Liver (tissue), 3 donors: ENCODE measurements around the gene PCCB.

Experiments used
- EGR1 ChIP-seq, 2 donors: IDR thresholded peaks; 2 replicates each; pipeline ENCODE4 v1.6.1; 2016 to 2018; ENCODE audit warnings: antibody characterized with exemption in 2 of 2, low read depth in 2 of 2
- FOXA2 ChIP-seq: IDR thresholded peaks from 2 replicates; pipeline ENCODE4 v1.6.1; 2016; ENCODE audit warnings: antibody characterized with exemption
- GABPA ChIP-seq, 2 donors: IDR thresholded peaks in 1 of 2; conservative IDR thresholded peaks in 1 of 2; 2 replicates each; pipeline ENCODE4 v1.6.1; 2016; ENCODE audit warnings: antibody characterized with exemption in 2 of 2, mild to moderate bottlenecking in 1 of 2, moderate library complexity in 1 of 2
- JUND ChIP-seq, 2 donors: IDR thresholded peaks; 2 replicates each; pipeline ENCODE4 v1.6.1; 2016; ENCODE audit warnings: antibody characterized with exemption in 2 of 2
- NR2F2 ChIP-seq: IDR thresholded peaks from 2 replicates; pipeline ENCODE4 v1.6.1; 2016; ENCODE audit warnings: antibody characterized with exemption
- RAD21 ChIP-seq, 2 donors: IDR thresholded peaks; 2 replicates each; pipeline ENCODE4 v1.6.1; 2016; ENCODE audit warnings: antibody characterized with exemption in 2 of 2, mild to moderate bottlenecking in 2 of 2
- TAF1 ChIP-seq: conservative IDR thresholded peaks from 2 replicates; pipeline ENCODE4 v1.6.1; 2016; ENCODE audit warnings: antibody characterized with exemption, mild to moderate bottlenecking
- YY1 ChIP-seq: IDR thresholded peaks from 2 replicates; pipeline ENCODE4 v1.6.1; 2016; ENCODE audit warnings: antibody characterized with exemption, mild to moderate bottlenecking
- TF ChIP-seq, protein P1 (sequence below): fragments of 150-350 bp; IDR thresholded peaks from 2 replicates; pipeline ENCODE4 v1.5.1; 2017; ENCODE audit warnings: improper control_type of control experiment, low read depth, low read length; ENCODE audit not compliant: missing input control
- TF ChIP-seq, protein P2 (sequence below): IDR thresholded peaks from 2 replicates; pipeline ENCODE4 v1.6.1; 2016; ENCODE audit warnings: antibody characterized with exemption, mild to moderate bottlenecking
- TF ChIP-seq, protein P3 (sequence below): IDR thresholded peaks from 2 replicates; pipeline ENCODE4 v1.6.1; 2016; ENCODE audit warnings: antibody characterized with exemption
- TF ChIP-seq, protein P4 (sequence below): IDR thresholded peaks from 2 replicates; pipeline ENCODE4 v1.6.1; 2016; ENCODE audit warnings: antibody characterized with exemption
- donor health status: healthy.
- donor health status: healthy.

DNA sequence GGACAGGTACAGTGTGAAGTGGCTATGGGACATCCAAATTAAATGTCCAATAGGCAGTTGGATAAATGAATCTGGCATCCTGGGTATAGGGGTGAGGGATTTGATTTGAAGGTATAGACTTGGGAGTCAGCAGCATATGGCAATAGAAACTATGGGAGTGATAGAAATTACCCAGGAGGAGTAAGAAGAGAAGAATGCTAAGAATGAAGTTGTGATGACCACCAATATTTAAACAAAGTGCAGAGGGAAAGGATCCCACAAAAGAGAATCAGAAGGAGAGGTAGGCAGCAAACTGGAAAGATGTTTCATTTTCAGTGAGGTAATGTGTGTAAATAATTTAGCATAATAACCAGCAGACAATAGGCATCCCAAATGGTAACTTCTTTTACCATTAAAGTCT lies 40.2 kb upstream of the PCCB start:
- TF ChIP-seq RAD21 (IDR thresholded peaks at IDR 0.05) (no peak), GABPA (IDR thresholded peaks at IDR 0.05 in 1 of 2, conservative IDR thresholded peaks at IDR 0.05 in 1 of 2) (no peak), TAF1 (no peak), JUND (IDR thresholded peaks at IDR 0.05) (no peak), NR2F2 (no peak), FOXA2 (no peak), YY1 (no peak), EGR1 (IDR thresholded peaks at IDR 0.05; ENCODE audit: low read depth in 2 of 2) (no peak)
- TF ChIP-seq, protein P1, sequence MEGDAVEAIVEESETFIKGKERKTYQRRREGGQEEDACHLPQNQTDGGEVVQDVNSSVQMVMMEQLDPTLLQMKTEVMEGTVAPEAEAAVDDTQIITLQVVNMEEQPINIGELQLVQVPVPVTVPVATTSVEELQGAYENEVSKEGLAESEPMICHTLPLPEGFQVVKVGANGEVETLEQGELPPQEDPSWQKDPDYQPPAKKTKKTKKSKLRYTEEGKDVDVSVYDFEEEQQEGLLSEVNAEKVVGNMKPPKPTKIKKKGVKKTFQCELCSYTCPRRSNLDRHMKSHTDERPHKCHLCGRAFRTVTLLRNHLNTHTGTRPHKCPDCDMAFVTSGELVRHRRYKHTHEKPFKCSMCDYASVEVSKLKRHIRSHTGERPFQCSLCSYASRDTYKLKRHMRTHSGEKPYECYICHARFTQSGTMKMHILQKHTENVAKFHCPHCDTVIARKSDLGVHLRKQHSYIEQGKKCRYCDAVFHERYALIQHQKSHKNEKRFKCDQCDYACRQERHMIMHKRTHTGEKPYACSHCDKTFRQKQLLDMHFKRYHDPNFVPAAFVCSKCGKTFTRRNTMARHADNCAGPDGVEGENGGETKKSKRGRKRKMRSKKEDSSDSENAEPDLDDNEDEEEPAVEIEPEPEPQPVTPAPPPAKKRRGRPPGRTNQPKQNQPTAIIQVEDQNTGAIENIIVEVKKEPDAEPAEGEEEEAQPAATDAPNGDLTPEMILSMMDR, result no peak
- TF ChIP-seq, protein P2, sequence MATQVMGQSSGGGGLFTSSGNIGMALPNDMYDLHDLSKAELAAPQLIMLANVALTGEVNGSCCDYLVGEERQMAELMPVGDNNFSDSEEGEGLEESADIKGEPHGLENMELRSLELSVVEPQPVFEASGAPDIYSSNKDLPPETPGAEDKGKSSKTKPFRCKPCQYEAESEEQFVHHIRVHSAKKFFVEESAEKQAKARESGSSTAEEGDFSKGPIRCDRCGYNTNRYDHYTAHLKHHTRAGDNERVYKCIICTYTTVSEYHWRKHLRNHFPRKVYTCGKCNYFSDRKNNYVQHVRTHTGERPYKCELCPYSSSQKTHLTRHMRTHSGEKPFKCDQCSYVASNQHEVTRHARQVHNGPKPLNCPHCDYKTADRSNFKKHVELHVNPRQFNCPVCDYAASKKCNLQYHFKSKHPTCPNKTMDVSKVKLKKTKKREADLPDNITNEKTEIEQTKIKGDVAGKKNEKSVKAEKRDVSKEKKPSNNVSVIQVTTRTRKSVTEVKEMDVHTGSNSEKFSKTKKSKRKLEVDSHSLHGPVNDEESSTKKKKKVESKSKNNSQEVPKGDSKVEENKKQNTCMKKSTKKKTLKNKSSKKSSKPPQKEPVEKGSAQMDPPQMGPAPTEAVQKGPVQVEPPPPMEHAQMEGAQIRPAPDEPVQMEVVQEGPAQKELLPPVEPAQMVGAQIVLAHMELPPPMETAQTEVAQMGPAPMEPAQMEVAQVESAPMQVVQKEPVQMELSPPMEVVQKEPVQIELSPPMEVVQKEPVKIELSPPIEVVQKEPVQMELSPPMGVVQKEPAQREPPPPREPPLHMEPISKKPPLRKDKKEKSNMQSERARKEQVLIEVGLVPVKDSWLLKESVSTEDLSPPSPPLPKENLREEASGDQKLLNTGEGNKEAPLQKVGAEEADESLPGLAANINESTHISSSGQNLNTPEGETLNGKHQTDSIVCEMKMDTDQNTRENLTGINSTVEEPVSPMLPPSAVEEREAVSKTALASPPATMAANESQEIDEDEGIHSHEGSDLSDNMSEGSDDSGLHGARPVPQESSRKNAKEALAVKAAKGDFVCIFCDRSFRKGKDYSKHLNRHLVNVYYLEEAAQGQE, result no peak
- TF ChIP-seq, protein P3, sequence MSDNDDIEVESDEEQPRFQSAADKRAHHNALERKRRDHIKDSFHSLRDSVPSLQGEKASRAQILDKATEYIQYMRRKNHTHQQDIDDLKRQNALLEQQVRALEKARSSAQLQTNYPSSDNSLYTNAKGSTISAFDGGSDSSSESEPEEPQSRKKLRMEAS, result no peak
- TF ChIP-seq, protein P4, sequence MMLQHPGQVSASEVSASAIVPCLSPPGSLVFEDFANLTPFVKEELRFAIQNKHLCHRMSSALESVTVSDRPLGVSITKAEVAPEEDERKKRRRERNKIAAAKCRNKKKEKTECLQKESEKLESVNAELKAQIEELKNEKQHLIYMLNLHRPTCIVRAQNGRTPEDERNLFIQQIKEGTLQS, result no peak
